T-helper 17 cell (primary cell): ENCODE measurements around the gene C10orf143. TPM values are rescaled to one million over a fixed set of nuclear protein-coding genes. Genes with fewer than 3 reads are reported as not detected.
"Not testable (repeated sequence)": the region's sequence is repeated elsewhere in the genome, so short reads cannot be mapped to it uniquely, and the experiment has no call there.

Source experiments
- ATAC-seq: fragments of 150-1000 bp; cut with Tn5 transposase; 2 replicates; pipeline ENCODE4 v1.10.0; 2021; ENCODE audit warnings: mild to moderate bottlenecking, moderate library complexity
- DNase-seq, 3 donors: peaks; one replicate each; pipeline versions ENCODE4 v3.0.0 to v3.0.0-alpha.2; 2020 to 2021
- H3K9me3 ChIP-seq: one replicate; pipeline ENCODE4 v1.7.0; 2013; ENCODE audit warnings: low read length, mild to moderate bottlenecking; ENCODE audit not compliant: control insufficient read depth, poor library complexity, severe bottlenecking
- H3K27ac Mint-ChIP-seq: one replicate; pipeline ENCODE4 v1.8.0; 2022; ENCODE audit warnings: mild to moderate bottlenecking, moderate library complexity, mixed read lengths
- H3K27me3 Mint-ChIP-seq: one replicate; pipeline ENCODE4 v1.8.0; 2022; ENCODE audit warnings: mixed read lengths
- H3K36me3 Mint-ChIP-seq: one replicate; pipeline ENCODE4 v1.8.0; 2022; ENCODE audit warnings: low read depth, mixed read lengths
- H3K4me1 Mint-ChIP-seq: one replicate; pipeline ENCODE4 v1.8.0; 2022; ENCODE audit warnings: mild to moderate bottlenecking, mixed read lengths
- H3K4me3 Mint-ChIP-seq: one replicate; pipeline ENCODE4 v1.8.0; 2022; ENCODE audit warnings: mild to moderate bottlenecking, moderate library complexity, mixed read lengths
- total RNA-seq, 4 donors: library from RNA in 2 of 4; stranded (reverse) in 2 of 4; gene quantifications; one replicate each; pipeline ENCODE4 v1.2.3 and lab custom pipeline; 2022 to 2026

The C10orf143 gene
- total RNA-seq, 2 donors from 2014 or later: 5.0 to 5.5 TPM

GRCh38 chr10:130028465-130028819, 82.2 kb downstream of the C10orf143 start:
- no peak overlapping the region for H3K4me3 Mint-ChIP-seq
- H3K4me1 Mint-ChIP-seq: no peaks in the 10 kb centered on the region
- DNase-seq (no peak), ATAC-seq (no peak)
- no peaks in the 10 kb centered on the region for H3K9me3 ChIP-seq
- H3K36me3 Mint-ChIP-seq: no peaks in the 10 kb centered on the region
- H3K27me3 Mint-ChIP-seq: peaks cover 12% of the 10 kb centered on the region
- H3K27ac Mint-ChIP-seq: no peak overlapping the region

GRCh38 chr10:130027716-130028464, 82.7 kb downstream of the C10orf143 start:
- ATAC-seq (no peak), DNase-seq (no peak)
- no peaks in the 10 kb centered on the region for H3K36me3 Mint-ChIP-seq
- H3K27me3 Mint-ChIP-seq: peaks cover 12% of the 10 kb centered on the region
- no peaks in the 10 kb centered on the region for H3K4me1 Mint-ChIP-seq
- no peak overlapping the region for H3K4me3 Mint-ChIP-seq
- no peak overlapping the region for H3K27ac Mint-ChIP-seq
- no peaks in the 10 kb centered on the region for H3K9me3 ChIP-seq

DNA sequence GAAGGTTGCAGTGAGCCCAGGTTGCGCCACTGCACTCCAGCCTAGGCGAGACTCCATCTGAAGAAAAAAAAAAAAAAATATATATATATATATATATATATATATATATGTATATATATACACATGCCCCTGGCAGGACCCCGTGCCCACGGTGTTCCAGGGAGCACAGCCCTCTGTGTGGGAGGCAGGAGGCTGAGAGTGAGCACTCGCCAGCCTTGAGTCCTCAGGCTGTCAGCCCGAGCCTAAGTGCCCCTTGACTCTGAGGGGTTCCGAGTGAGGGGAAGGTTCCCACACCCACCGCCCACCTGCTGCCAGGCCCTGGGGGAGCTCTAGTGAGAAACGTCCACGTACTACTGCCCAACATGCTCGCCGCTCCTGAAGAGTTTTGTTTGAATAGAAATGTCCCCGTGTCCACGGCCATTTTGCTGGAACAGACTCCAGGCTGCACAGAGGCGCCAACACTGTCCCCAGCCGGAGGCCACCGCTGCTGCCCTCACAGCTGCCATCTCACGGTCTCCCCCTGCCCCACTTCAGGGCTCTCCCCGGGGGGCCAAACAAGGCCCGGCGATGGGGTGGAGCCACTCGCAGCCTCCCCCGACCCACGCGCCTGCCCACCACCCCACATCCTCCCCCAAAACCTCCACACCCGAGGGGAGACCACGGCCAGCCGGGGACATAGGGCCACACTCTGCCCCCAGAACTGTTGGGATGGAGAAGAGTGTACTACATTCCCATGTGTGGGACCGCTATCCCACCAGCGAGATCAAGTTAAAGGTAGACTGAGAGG, 83.8 kb downstream of the C10orf143 start:
- H3K9me3 ChIP-seq: no peaks in the 10 kb centered on the region
- no peaks in the 10 kb centered on the region for H3K36me3 Mint-ChIP-seq
- H3K27me3 Mint-ChIP-seq: peaks cover 12% of the 10 kb centered on the region
- DNase-seq: no peak
- ATAC-seq: no peak
- no peak overlapping the region for H3K27ac Mint-ChIP-seq
- H3K4me3 Mint-ChIP-seq: no peak overlapping the region
- H3K4me1 Mint-ChIP-seq: no peaks in the 10 kb centered on the region

GRCh38 chr10:130025811-130026485, 84.7 kb downstream of the C10orf143 start:
- Mint-ChIP-seq H3K4me3 (no peak overlapping the region), H3K27me3 (peaks cover 10% of the 10 kb centered on the region), H3K27ac (no peak overlapping the region), H3K4me1 (no peaks in the 10 kb centered on the region), H3K36me3 (no peaks in the 10 kb centered on the region)
- ATAC-seq: no peak
- H3K9me3 ChIP-seq: no peaks in the 10 kb centered on the region
- DNase-seq: no peak

DNA sequence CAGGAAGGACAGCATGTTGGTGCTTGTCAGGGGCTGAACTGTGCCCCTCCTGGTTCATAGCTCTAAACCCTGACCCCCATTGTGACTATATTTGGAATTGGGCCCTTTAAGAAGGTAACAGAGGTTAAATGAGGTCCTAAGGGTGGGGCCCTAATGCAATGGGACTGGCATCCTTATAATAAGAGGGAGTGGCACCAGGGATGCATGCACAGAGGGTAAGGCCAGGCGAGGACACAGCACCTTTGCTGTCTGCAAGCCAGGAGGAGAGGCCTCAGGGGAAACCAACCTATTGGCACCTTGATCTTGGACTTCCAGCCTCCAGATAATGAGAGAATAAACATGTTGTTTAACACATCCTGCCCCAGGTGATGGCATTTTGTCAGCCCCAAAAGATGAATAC, 85.3 kb downstream of the C10orf143 start:
- DNase-seq: no peak
- Mint-ChIP-seq H3K36me3 (no peaks in the 10 kb centered on the region), H3K4me3 (no peak overlapping the region), H3K4me1 (no peaks in the 10 kb centered on the region), H3K27ac (no peak overlapping the region), H3K27me3 (peaks cover 7% of the 10 kb centered on the region)
- ATAC-seq: no peak
- no peaks in the 10 kb centered on the region for H3K9me3 ChIP-seq

- DNase-seq (no peak), ATAC-seq (no peak)
- peaks cover 5% of the 10 kb centered on the region for H3K27me3 Mint-ChIP-seq
- H3K4me3 Mint-ChIP-seq: no peak overlapping the region
- no peaks in the 10 kb centered on the region for H3K4me1 Mint-ChIP-seq
- no peaks in the 10 kb centered on the region for H3K9me3 ChIP-seq
- no peaks in the 10 kb centered on the region for H3K36me3 Mint-ChIP-seq
- H3K27ac Mint-ChIP-seq: no peak overlapping the region
Measured at GRCh38 chr10:130024779-130025325, 85.8 kb downstream of the C10orf143 start.

- not testable (repeated sequence) for DNase-seq, H3K9me3 ChIP-seq, H3K27me3 Mint-ChIP-seq, H3K4me3 Mint-ChIP-seq, H3K27ac Mint-ChIP-seq, H3K4me1 Mint-ChIP-seq, ATAC-seq, H3K36me3 Mint-ChIP-seq
Measured at GRCh38 chr10:130024326-130024725, 86.3 kb downstream of the C10orf143 start.

GRCh38 chr10:130023454-130024230, 87.0 kb downstream of the C10orf143 start:
- ATAC-seq: no peak
- DNase-seq: no peak
- H3K9me3 ChIP-seq: no peaks in the 10 kb centered on the region
- no peaks in the 10 kb centered on the region for H3K36me3 Mint-ChIP-seq
- no peaks in the 10 kb centered on the region for H3K4me1 Mint-ChIP-seq
- no peak overlapping the region for H3K27ac Mint-ChIP-seq
- no peaks in the 10 kb centered on the region for H3K27me3 Mint-ChIP-seq
- no peak overlapping the region for H3K4me3 Mint-ChIP-seq

GRCh38 chr10:130022511-130023299, 87.9 kb downstream of the C10orf143 start:
- ATAC-seq (no peak), DNase-seq (no peak)
- no peaks in the 10 kb centered on the region for H3K9me3 ChIP-seq
- H3K4me3 Mint-ChIP-seq: no peak overlapping the region
- no peaks in the 10 kb centered on the region for H3K4me1 Mint-ChIP-seq
- no peak overlapping the region for H3K27ac Mint-ChIP-seq
- H3K27me3 Mint-ChIP-seq: no peaks in the 10 kb centered on the region
- H3K36me3 Mint-ChIP-seq: no peaks in the 10 kb centered on the region

GRCh38 chr10:130022086-130022485, 88.5 kb downstream of the C10orf143 start:
- H3K27me3 Mint-ChIP-seq: no peaks in the 10 kb centered on the region
- no peak for DNase-seq

GRCh38 chr10:130021383-130021950, 89.2 kb downstream of the C10orf143 start:
- H3K27ac Mint-ChIP-seq: no peak overlapping the region
- H3K27me3 Mint-ChIP-seq: no peaks in the 10 kb centered on the region
- ATAC-seq (no peak), DNase-seq (no peak)
- H3K9me3 ChIP-seq: no peaks in the 10 kb centered on the region
- no peak overlapping the region for H3K4me3 Mint-ChIP-seq
- no peaks in the 10 kb centered on the region for H3K36me3 Mint-ChIP-seq
- H3K4me1 Mint-ChIP-seq: no peaks in the 10 kb centered on the region

More at GRCh38 chr10:130022086-130022485, 88.5 kb downstream of the C10orf143 start:
- ATAC-seq: no peak
- Mint-ChIP-seq H3K27ac (no peak overlapping the region), H3K4me1 (no peaks in the 10 kb centered on the region), H3K4me3 (no peak overlapping the region), H3K36me3 (no peaks in the 10 kb centered on the region)
- H3K9me3 ChIP-seq: no peaks in the 10 kb centered on the region
